Cardiac muscle cell (in vitro differentiated cells and primary cell): Measurements from ENCODE around the gene MDC1. TPM values are rescaled to one million over a fixed set of nuclear protein-coding genes. Genes with fewer than 3 reads are reported as not detected.
A peak's percentile ranks its signal among the peaks of the same experiment; 100 is the strongest.

Experiments
- DNase-seq, 2 donors: peaks; one replicate each; pipeline versions ENCODE4 v3.0.0 to v3.0.0-alpha.2; 2010 to 2017; ENCODE audit warnings: low read depth in 1 of 2, low spot score in 1 of 2
- H3K27ac ChIP-seq: fragments of 200-600 bp; sonication (generic); 2 replicates; pipeline ENCODE4 v1.5.1; 2016
- H3K27me3 ChIP-seq: fragments of 200-600 bp; sonication (generic); 2 replicates; pipeline ENCODE4 v1.6.0; 2016; ENCODE audit warnings: control low read depth
- H3K36me3 ChIP-seq: fragments of 200-600 bp; sonication (generic); 2 replicates; pipeline ENCODE4 v1.5.1; 2016; ENCODE audit warnings: control low read depth
- H3K4me1 ChIP-seq: fragments of 200-600 bp; sonication (generic); 2 replicates; pipeline ENCODE4 v1.8.1; 2017; ENCODE audit warnings: low read depth, mild to moderate bottlenecking, mixed run types
- H3K4me3 ChIP-seq: fragments of 200-600 bp; sonication (generic); 2 replicates; pipeline ENCODE4 v1.5.1; 2016; ENCODE audit warnings: mild to moderate bottlenecking
- H3K9me3 ChIP-seq: fragments of 200-600 bp; sonication (generic); 2 replicates; pipeline ENCODE4 v1.5.1; 2017; ENCODE audit warnings: low read depth, mild to moderate bottlenecking, control low read depth
- CTCF ChIP-seq: IDR thresholded peaks from 2 replicates; pipeline ENCODE4 v1.5.1; 2012; ENCODE audit warnings: low read depth, mild to moderate bottlenecking, low read length
- polyA plus RNA-seq: library from polyadenylated mRNA; unstranded; fragments of >200 nt; fragmentation: Nextera tagmentation; extraction: Ambion mirVana; gene quantifications from 2 replicates; pipeline ENCODE4 v1.2.1, GENCODE V29; 2016
- total RNA-seq: library from RNA; depleted of rRNA; stranded (reverse); fragments of >200 nt; gene quantifications from 2 replicates; pipeline ENCODE4 v1.2.3, GENCODE V29; 2016

The MDC1 gene
- total and polyA plus RNA-seq, 2 experiments from 2014 or later: 21.9 to 30.0 TPM

GRCh38 chr6:30742316-30743098 lies 25.4 kb upstream of the MDC1 start, which contains the start of gene FLOT1:
FLOT1 (minus strand) TSS chr6:30742687; CDS start chr6:30742189, 498 bp downstream.
- no peak for TF ChIP-seq CTCF
- peaks cover 5% of the 10 kb centered on the region for H3K4me1 ChIP-seq
- H3K36me3 ChIP-seq: peaks cover 27% of the 10 kb centered on the region
- peak within 1 kb of the TSS; percentile 82 for H3K27ac ChIP-seq
- no peaks in the 10 kb centered on the region for H3K9me3 ChIP-seq
- no peaks in the 10 kb centered on the region for H3K27me3 ChIP-seq
- H3K4me3 ChIP-seq: peak within 1 kb of the TSS; percentile 68
- peak; percentile 94 to 99 for DNase-seq

- DNase-seq: no peak
- Histone ChIP-seq H3K9me3 (no peaks in the 10 kb centered on the region), H3K4me1 (peaks cover 5% of the 10 kb centered on the region), H3K27ac (peak overlapping the region; percentile 82), H3K27me3 (no peaks in the 10 kb centered on the region), H3K36me3 (peaks cover 30% of the 10 kb centered on the region), H3K4me3 (peak overlapping the region; percentile 68)
- TF ChIP-seq CTCF: no peak
Measured at GRCh38 chr6:30741789-30742315, 24.8 kb upstream of the MDC1 start.

- TF ChIP-seq CTCF: no peak
- Histone ChIP-seq H3K9me3 (no peaks in the 10 kb centered on the region), H3K36me3 (peaks cover 30% of the 10 kb centered on the region), H3K4me3 (peak overlapping the region; percentile 68), H3K27ac (peak overlapping the region; percentile 82), H3K4me1 (peaks cover 5% of the 10 kb centered on the region), H3K27me3 (no peaks in the 10 kb centered on the region)
- no peak for DNase-seq
Measured at GRCh38 chr6:30741063-30741779, 24.1 kb upstream of the MDC1 start.

- Histone ChIP-seq H3K36me3 (peaks cover 36% of the 10 kb centered on the region), H3K9me3 (no peaks in the 10 kb centered on the region), H3K27ac (no peak overlapping the region), H3K27me3 (no peaks in the 10 kb centered on the region), H3K4me3 (no peak overlapping the region), H3K4me1 (peaks cover 5% of the 10 kb centered on the region)
- TF ChIP-seq CTCF: no peak
- no peak for DNase-seq
Measured at GRCh38 chr6:30740540-30740870, 23.4 kb upstream of the MDC1 start.

- H3K27ac ChIP-seq: no peak overlapping the region
- H3K36me3 ChIP-seq: peaks cover 49% of the 10 kb centered on the region
- H3K27me3 ChIP-seq: no peaks in the 10 kb centered on the region
- peaks cover 5% of the 10 kb centered on the region for H3K4me1 ChIP-seq
- no peak for DNase-seq
- TF ChIP-seq CTCF: no peak
- H3K4me3 ChIP-seq: no peak overlapping the region
- H3K9me3 ChIP-seq: no peaks in the 10 kb centered on the region
Measured at GRCh38 chr6:30738532-30738931, 21.5 kb upstream of the MDC1 start.
